ENCODE results near the gene RBM20.

- TF ChIP-seq CTCF (IDR thresholded peaks at IDR 0.05; ENCODE audit: poor library complexity) (no peak), EZH2 (IDR thresholded peaks at IDR 0.05; ENCODE audit: borderline replicate concordance) (no peak)
Measured at GRCh38 chr10:110730345-110731050, 86.4 kb downstream of the RBM20 start.

All from hepatocyte (in vitro differentiated cells).